Kidney glomerular epithelial cell (primary cell): ENCODE data around the gene SLC39A11.
"Not testable (repeated sequence)": the region's sequence is repeated elsewhere in the genome, so short reads cannot be mapped to it uniquely, and the experiment has no call there.

ENCODE experiments used
- DNase-seq: peaks from one replicate; lab custom pipeline; 2025; lab: John Stamatoyannopoulos, UW

SLC39A11 gene

GRCh38 chr17:73107191-73107590 lies 14.7 kb upstream of the SLC39A11 start:
- no peak for DNase-seq

DNA sequence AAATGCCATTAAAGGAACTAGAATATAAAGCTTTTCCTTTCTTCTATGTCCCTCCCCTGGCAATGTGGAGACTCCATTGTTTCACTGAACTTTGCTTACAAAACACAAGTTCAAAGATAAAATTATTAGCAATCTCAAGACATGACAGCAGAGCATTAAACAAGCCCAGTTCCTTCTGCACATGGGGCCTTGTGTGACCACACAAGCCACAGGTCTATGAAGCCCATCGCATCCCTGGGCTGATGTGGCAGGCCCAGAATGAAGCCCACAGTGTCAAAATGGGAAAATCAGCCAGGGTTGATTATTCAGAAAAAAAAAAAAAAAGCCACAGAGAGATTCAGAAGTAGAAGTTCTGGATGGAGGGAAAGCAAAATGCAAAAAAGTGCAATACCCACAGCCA lies 12.9 kb upstream of the SLC39A11 start:
- DNase-seq: no peak

- no peak for DNase-seq
These were observed 12.0 kb upstream of the SLC39A11 start for GRCh38 chr17:73104450-73104849.

DNA sequence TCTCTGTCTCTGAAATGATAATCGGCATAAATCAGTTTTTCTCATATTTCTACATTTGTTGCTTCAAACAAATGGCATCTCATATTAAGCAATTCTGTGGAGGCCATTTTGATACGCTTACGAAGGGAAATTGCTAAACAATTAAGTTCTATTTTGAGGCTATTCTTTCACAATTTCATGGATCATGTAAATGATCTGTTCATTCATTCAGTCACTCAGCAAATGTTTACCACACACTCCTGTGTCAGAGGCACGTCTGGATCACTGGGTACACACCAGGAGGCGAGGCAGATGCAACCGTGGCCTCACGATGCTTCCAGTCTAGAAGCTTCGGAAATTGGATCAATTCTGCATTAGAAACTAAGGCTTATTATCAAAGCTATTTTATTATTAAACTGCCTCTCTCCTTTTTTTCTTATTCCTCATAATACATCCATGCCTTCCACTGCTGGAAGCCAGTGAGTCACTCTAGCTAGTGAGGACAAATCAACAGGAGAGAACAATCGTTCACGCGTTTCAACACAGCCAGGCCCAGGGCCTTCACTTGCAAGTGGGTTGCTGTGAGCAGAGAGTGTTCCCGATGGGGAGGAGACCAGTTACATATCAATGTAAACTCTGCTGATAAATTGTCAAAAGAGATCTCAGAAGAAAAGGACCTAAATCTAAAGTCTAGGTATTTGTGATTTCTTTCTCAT lies 11.3 kb upstream of the SLC39A11 start:
- DNase-seq: no peak

- no peak for DNase-seq
These were observed 8.5 kb upstream of the SLC39A11 start for GRCh38 chr17:73101031-73101430.

DNA sequence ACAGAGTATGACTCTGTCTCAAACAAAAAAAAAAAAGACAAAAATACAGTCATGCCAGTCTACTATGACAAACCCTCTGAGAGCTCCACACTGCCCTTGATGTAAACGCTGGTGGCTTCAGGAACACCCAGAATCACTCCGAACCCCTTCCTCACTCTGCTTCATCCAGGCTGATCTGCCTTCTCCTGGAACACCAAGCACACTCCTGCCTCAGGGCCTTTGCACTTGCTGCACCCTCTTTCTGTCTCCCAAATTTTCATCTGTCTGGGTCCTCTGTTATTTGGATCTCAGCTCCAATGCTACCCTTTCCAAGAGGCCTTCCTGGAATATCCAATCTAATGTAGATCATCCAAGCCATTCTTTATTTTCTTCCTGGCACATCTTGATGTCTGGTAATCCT lies 7.9 kb upstream of the SLC39A11 start:
- no peak for DNase-seq

DNA sequence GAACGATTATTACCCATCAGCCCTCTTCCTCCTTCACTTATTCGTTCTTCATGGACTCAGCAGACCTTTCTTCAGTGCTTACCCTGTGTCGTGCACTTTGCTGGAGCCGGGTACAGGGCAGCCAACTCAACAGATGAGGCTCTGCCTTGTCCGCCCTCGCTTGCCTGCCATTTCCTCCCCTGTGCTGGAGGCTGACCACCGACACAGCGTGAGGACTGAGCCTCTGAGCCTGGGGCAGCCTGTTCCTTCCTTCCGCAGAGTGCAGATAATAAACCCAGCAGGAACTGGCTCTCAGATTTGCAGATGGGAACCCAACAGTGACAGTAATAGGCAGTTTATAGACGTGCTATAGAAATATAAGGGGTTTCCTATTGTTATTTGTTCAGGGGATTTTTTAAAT lies 7.0 kb upstream of the SLC39A11 start:
- DNase-seq: no peak

DNA sequence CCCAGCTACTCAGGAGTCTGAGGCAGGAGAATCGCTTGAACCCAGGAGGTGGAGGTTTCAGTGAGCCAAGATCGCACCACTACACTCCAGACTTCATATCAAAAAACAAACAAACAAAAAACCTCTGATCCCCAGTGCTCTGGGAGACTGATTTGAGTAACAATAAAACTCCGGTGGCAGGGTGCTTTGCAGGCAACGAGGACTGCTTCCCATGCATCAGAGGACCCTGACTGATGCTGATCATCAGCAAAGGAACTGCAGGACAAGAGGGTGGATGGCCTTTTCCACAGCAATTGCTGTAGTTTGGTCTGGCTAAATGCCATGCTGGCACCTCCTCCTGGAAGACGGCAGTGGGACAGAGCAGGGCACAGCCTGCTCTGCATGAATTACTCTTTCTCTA lies 6.4 kb upstream of the SLC39A11 start:
- no peak for DNase-seq

GRCh38 chr17:73097973-73098765 lies 5.7 kb upstream of the SLC39A11 start:
- DNase-seq: not testable (repeated sequence)

DNA sequence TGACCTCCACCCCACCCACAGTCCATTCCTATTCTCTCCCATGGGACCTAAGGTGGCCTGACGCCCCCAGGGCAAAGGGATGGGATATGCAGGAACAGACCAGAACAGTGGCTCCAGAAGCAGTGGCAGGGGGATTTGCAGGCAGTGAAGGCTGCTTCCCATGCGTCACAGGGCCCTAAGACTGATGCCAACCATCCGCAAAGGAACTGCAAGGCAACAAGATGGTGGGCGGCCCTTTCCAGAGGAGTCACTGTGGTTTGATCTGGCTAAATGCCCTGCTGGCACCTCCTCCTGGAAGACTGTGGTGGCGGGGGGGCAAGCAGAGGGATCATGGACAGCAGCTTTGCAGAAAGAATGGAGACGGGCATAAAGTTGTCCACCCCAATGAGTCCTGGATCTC lies 4.4 kb upstream of the SLC39A11 start:
- DNase-seq: no peak

GRCh38 chr17:73096211-73096610 lies 3.7 kb upstream of the SLC39A11 start:
- DNase-seq: no peak

DNA sequence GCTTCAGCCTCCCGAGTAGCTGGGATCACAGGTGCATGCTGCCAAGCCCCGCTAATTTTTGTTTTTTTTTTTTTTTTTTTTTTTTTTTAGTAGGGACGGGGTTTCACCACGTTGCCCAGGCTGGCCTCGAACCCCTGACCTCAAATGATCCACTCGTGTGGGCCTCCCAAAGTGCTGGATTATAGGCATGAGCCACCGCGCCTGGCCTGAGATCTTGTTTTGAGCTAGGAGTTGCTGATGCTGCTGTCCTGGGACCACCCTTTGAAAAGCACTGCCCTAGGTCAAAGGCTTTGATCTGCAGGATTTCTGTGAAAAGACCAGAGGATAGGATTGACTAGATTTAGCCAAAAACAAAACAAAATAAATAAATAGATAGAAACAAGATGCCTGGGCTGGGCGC lies 798 bp upstream of the SLC39A11 start:
- no peak for DNase-seq

DNA sequence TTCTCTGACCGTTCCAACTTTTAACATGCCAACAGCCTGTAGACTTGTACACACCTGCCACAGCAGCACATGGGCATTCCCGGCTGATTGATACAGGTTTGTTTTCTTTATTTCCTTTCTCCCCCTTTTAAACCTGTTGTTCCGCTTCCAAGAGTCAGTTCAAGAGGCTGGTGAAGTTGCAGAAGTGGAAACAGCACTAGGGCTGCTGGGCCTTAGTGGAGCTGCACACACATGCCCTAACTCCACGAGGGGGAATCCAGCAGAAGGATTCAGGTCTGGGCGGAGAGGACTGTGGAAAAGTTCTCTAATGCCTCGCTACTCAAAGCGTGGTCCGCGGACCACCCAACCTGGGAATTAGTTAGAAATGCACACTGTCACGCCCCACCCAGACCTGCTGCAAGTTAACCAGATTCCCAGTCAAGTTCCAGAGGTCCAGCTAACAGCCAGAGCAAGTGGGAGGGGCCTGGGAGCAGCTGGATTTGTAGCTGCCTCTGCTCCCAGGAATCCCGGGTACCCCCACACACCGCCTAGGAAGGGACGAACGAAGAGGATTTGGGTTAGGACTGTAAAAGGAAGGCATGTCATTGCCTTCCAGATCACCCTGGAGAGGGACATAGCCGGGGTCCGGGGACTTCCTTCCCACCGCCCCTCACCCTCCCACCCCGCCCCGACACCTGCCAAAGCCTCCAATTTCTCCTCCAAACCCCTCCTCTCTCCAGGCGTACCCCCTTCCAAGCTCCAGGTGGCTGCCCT lies 542 bp downstream of the SLC39A11 start:
- DNase-seq: peak; percentile 1

GRCh38 chr17:73091410-73091769 lies 1.1 kb downstream of the SLC39A11 start:
- DNase-seq: no peak

DNA sequence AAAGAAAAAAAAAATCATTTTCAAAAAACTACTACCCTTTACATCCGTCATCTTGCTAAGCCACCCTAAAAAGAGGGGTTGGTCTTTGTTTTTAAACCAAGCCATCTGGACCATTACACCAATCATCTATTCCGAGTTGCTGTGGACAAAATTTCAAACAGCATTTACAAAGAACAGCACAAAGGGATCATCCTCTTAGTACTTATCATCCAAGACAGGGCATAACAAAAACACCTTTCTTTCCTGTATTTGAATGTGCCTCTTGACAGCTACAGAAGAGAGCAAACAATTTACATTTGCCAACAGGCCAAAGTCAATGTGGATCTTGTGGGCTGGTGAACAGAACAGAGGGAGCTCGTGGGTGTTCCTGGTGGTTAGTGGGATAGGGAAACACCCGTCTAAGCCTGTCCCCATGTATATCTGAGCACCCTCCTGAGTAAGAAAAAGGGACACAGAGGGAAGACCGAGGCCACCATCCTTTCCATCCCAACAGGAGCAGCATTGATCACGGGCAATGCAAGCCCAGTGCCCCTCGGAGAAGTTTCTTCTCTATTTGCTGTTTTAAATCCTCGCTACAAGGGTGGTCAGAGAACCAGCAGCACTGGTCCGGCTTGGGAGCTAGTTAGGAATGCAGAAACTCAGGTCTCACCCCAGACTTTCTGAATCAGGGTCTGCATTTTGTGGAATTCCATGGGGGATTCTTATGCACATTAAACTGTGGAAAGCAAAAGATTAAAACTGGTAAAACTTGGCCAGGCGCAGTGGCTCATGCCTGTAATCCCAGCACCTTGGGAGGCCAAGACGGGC lies 1.9 kb downstream of the SLC39A11 start:
- DNase-seq: no peak

DNA sequence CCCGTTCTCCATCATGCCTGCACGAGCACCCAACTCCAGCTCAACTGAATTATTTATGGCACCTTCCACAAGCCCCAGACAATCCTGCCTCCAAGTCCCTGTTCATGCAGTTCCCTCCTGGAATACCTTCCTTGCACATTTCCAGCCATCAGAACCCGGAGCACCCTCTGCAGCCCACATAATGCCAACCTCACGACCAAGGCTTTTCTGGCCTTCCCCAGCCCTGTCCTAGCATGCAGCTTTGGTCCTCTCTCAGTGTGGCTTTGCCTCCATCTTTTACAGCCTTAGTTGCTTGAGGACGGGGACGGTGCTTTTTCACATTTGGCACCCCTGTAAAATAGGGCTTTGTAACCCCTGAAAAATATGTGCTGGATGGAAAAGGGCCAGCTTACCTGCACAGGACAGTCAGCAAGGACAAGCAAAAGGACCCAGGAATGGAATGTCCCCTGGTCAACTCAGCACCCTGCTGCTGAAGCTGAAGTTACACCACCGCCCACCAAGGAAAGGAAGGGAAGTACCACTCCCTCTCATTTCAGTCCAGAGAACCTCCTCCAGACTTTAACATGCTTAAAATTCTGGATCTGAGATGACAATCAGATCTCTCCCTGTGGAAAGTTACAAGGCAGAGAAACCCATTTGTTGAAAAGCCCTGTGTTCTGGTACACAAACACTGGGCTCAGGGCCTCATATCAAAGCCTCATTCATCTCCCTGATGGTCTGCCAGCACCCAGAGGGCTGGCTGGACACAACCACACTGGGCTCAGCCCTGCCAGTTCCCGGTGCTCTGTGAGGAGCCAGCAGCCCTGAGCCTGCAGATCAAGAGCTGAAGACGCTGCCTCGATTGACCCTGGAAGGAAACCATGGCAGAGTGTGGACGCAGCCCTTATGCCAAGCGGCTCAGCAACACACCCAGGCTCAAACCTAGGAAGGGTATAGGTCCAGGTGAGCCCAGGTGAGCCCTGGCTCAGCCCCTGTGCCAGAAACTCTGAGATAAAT lies 2.9 kb downstream of the SLC39A11 start:
- no peak for DNase-seq

DNA sequence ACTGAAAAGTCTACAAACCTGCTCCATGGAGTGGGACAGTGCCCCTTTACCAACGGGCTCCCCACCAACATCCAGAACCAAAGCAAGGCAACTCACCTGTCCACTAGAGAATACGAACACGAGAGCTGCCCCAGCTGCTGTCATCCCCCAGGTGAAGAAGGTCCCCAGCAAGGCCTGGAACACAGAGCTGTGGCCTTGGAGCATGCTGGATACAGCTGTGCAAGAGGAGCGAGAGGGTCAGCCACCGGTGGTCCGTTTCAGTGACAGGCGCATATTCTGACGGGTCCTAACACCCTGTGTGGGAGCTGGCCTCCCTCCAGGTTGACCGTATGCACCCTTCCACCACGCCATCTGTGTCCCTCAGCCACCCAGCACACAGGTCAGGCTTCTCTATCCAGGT lies 3.9 kb downstream of the SLC39A11 start:
- DNase-seq: no peak

- no peak for DNase-seq
These were observed 9.1 kb downstream of the SLC39A11 start for GRCh38 chr17:73083432-73083831.

DNA sequence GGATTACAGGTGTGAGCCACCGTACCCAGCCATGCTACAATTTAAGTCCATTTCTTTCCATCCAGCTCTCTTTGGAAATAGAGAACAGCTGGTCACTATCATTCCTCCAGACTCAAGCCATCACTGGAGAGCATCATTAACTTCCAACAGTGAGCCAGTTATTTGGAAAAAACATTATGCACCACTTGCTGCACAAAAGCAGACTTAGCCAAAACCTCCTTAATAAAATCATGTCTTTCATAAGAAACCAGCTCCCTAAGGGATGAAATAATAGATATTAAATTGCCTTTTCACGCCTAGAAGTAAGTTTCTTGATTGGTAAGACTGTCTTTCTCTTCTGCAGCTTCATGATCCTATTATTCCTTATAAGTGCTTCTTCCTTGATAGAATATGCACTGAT lies 17.9 kb downstream of the SLC39A11 start:
- no peak for DNase-seq

DNA sequence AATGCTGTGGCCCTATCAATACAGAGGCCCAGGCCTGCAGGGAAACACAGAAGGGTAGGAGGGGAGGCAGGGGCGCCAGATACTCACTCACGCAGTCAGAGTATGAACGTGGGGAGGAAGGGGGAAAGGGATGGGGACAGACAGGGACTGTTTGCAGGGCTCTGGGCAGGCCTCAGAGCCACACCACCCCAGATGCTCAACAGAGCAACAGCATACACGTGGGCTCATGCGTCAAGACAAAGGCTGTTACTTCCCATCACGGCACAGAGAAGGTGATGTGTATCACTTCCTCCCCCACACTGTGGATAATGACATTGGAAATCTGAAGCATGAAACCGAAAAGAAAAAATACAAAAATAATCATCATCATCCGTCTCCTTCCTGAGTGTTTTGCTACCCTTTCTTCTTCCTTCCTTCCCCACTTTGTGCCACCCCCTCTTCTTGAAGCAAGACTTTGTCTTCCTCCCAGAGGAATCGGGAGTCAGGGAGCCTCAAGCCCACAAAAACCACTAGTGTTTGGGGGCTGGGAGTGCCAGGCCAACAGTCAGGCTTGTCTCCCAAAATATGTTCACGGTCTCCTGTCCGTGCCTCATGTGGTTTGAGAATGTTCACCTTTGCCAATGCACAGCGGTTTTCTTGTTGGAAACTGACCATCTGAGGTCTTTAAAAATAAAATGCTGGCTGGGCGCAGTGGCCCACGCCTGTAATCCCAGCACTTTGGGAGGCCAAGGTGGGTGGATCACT lies 20.1 kb downstream of the SLC39A11 start:
- no peak for DNase-seq
